H1 (cell line): ENCODE results near the gene PFKFB3. TPM values are rescaled to one million over a fixed set of nuclear protein-coding genes. Genes with fewer than 3 reads are reported as not detected.

Experiments
- CTCF ChIA-PET: fragments of 300-600 bp; sonication (Branson Sonifier 250); formaldehyde crosslinking; loops from one replicate; lab custom pipeline; 2021; ENCODE audit not compliant: partially characterized antibody; lab: Charles Lee
- POLR2A ChIA-PET: fragments of 300-600 bp; sonication (Branson Sonifier 250); formaldehyde crosslinking; loops from one replicate; lab custom pipeline; 2021; ENCODE audit warnings: inconsistent platforms; ENCODE audit not compliant: partially characterized antibody; lab: Charles Lee
- DNase-seq, 2 experiments: peaks; one replicate each; pipeline versions ENCODE4 v3.0.0 to v3.0.0-alpha.2; 2010 to 2022; ENCODE audit warnings: low spot score in 2 of 2, low read depth in 1 of 2, mixed read lengths in 1 of 2
- FAIRE-seq: peaks from 2 replicates; lab custom pipeline; 2011; peaks lifted over from hg19 to GRCh38; lab: Jason Lieb, UNC
- H2AFZ ChIP-seq: 2 replicates; pipeline ENCODE4 v1.8.1; 2012; ENCODE audit warnings: low read length, inconsistent platforms
- H2AK5ac ChIP-seq: 2 replicates; pipeline ENCODE4 v1.6.1; 2013; ENCODE audit warnings: low read depth, low read length
- H2BK120ac ChIP-seq: replicated peaks from 2 replicates; pipeline ENCODE3; 2013; ENCODE audit warnings: low read depth, low read length, inconsistent platforms
- H2BK12ac ChIP-seq: 2 replicates; pipeline ENCODE4 v1.6.1; 2013; ENCODE audit warnings: low read depth, low read length
- H2BK15ac ChIP-seq: 2 replicates; pipeline ENCODE4 v1.6.1; 2013; ENCODE audit warnings: low read length
- H2BK20ac ChIP-seq: 2 replicates; pipeline ENCODE4 v1.6.1; 2013; ENCODE audit warnings: low read length
- H2BK5ac ChIP-seq: 2 replicates; pipeline ENCODE4 v1.6.1; 2013; ENCODE audit warnings: low read depth, low read length
- H3K14ac ChIP-seq: 2 replicates; pipeline ENCODE4 v1.6.1; 2013; ENCODE audit warnings: inconsistent platforms; ENCODE audit not compliant: insufficient read length
- H3K18ac ChIP-seq: 2 replicates; pipeline ENCODE4 v1.6.1; 2013; ENCODE audit warnings: low read length; ENCODE audit errors: extremely low read depth
- H3K23ac ChIP-seq: 2 replicates; pipeline ENCODE4 v1.6.1; 2013; ENCODE audit warnings: inconsistent platforms; ENCODE audit not compliant: insufficient read length
- H3K23me2 ChIP-seq: 2 replicates; pipeline ENCODE4 v1.6.1; 2013; ENCODE audit warnings: low read depth, low read length
- H3K27ac ChIP-seq: 2 replicates; pipeline ENCODE4 v1.6.1; 2011; ENCODE audit warnings: low read depth, low read length, inconsistent platforms
- H3K27me3 ChIP-seq, 4 experiments: replicated peaks in 1 of 4; 1 replicate in 1 of 4; 2 replicates in 3 of 4; pipeline versions ENCODE4 v1.6.1 to v1.8.1; 2011 to 2013; ENCODE audit warnings: low read length in 3 of 4, mild to moderate bottlenecking in 3 of 4, inconsistent platforms in 2 of 4, mixed read lengths in 2 of 4, moderate library complexity in 1 of 4; ENCODE audit not compliant: control insufficient read depth in 3 of 4, insufficient read depth in 3 of 4; ENCODE audit errors: extremely low read depth in 1 of 4
- H3K36me3 ChIP-seq, 4 experiments: 2 replicates each; pipeline versions ENCODE4 v1.6.1 to v1.8.1; 2011 to 2013; ENCODE audit warnings: mild to moderate bottlenecking in 4 of 4, low read length in 3 of 4, moderate library complexity in 2 of 4, control low read depth in 1 of 4, inconsistent platforms in 1 of 4; ENCODE audit not compliant: insufficient read depth in 4 of 4, control insufficient read depth in 2 of 4
- H3K4ac ChIP-seq: replicated peaks from 2 replicates; pipeline ENCODE3; 2013; ENCODE audit warnings: low read length, low read depth, mixed read lengths, inconsistent platforms; ENCODE audit not compliant: insufficient read length
- H3K4me1 ChIP-seq, 4 experiments: replicated peaks in 1 of 4; 1 replicate in 1 of 4; 2 replicates in 3 of 4; pipeline versions ENCODE4 v1.6.1 to v1.8.1; 2011 to 2013; ENCODE audit warnings: low read length in 3 of 4, inconsistent platforms in 2 of 4, mixed read lengths in 1 of 4; ENCODE audit not compliant: insufficient read depth in 4 of 4, control insufficient read depth in 3 of 4
- H3K4me2 ChIP-seq, 2 experiments: 2 replicates each; pipeline versions ENCODE4 v1.6.1 to v1.8.1; 2011 to 2013; ENCODE audit warnings: low read depth in 2 of 2, low read length in 2 of 2, control low read depth in 1 of 2, inconsistent platforms in 1 of 2, mild to moderate bottlenecking in 1 of 2; ENCODE audit not compliant: insufficient read depth in 1 of 2
- H3K4me3 ChIP-seq, 4 experiments: fragments of 200-600, 300-600 bp in 1 of 4; sonication (generic), shearing (Covaris generic), sonication (Bioruptor Twin) in 1 of 4; 2 replicates each; pipeline versions ENCODE4 v1.5.1 to v1.8.1; 2011 to 2016; ENCODE audit warnings: low read length in 4 of 4, low read depth in 3 of 4, control low read depth in 2 of 4, inconsistent platforms in 2 of 4, mild to moderate bottlenecking in 2 of 4, mixed read lengths in 1 of 4, moderate library complexity in 1 of 4; ENCODE audit not compliant: insufficient read depth in 2 of 4; ENCODE audit errors: extremely low read depth in 1 of 4
- H3K56ac ChIP-seq: replicated peaks from 2 replicates; pipeline ENCODE3; 2013; ENCODE audit warnings: low read depth, mild to moderate bottlenecking, mixed read lengths, low read length, inconsistent platforms; ENCODE audit not compliant: insufficient read length
- H3K79me1 ChIP-seq: 2 replicates; pipeline ENCODE4 v1.6.1; 2013; ENCODE audit warnings: low read depth, low read length, control low read depth
- H3K79me2 ChIP-seq, 2 experiments: 2 replicates each; pipeline versions ENCODE4 v1.6.1 to v1.8.1; 2012 to 2013; ENCODE audit warnings: low read length in 2 of 2, mild to moderate bottlenecking in 2 of 2, inconsistent platforms in 1 of 2; ENCODE audit not compliant: insufficient read depth in 2 of 2, control insufficient read depth in 1 of 2
- H3K9ac ChIP-seq, 4 experiments: replicated peaks in 1 of 4; 1 replicate in 1 of 4; 2 replicates in 3 of 4; pipeline versions ENCODE4 v1.6.1 to v1.8.1; 2011 to 2013; ENCODE audit warnings: low read depth in 3 of 4, low read length in 3 of 4, control low read depth in 2 of 4, mild to moderate bottlenecking in 2 of 4, moderate library complexity in 2 of 4, inconsistent platforms in 1 of 4; ENCODE audit errors: extremely low read depth in 1 of 4
- H3K9me3 ChIP-seq, 2 experiments: 2 replicates each; pipeline versions ENCODE4 v1.6.1 to v1.8.1; 2012 to 2013; ENCODE audit warnings: mild to moderate bottlenecking in 2 of 2, moderate library complexity in 2 of 2, control low read depth in 1 of 2, inconsistent platforms in 1 of 2, low read depth in 1 of 2, low read length in 1 of 2, mixed read lengths in 1 of 2; ENCODE audit not compliant: insufficient read depth in 2 of 2
- H4K20me1 ChIP-seq, 2 experiments: replicated peaks in 1 of 2; 2 replicates each; pipeline versions ENCODE3 to v1.8.1; 2011 to 2013; ENCODE audit warnings: inconsistent platforms in 2 of 2, low read length in 2 of 2, mild to moderate bottlenecking in 1 of 2; ENCODE audit not compliant: insufficient read depth in 2 of 2, control insufficient read depth in 1 of 2
- H4K5ac ChIP-seq: 2 replicates; pipeline ENCODE4 v1.6.1; 2013; ENCODE audit warnings: low read length, low read depth, mixed read lengths, inconsistent platforms; ENCODE audit not compliant: insufficient read length
- H4K8ac ChIP-seq: 2 replicates; pipeline ENCODE4 v1.8.0; 2013; ENCODE audit warnings: mild to moderate bottlenecking, moderate library complexity, low read length, inconsistent platforms; ENCODE audit not compliant: insufficient read depth; ENCODE audit errors: extremely low read depth
- H4K91ac ChIP-seq: replicated peaks from 2 replicates; pipeline ENCODE3; 2013; ENCODE audit warnings: low read length, mixed read lengths, inconsistent platforms; ENCODE audit not compliant: insufficient read length
- BACH1 ChIP-seq: IDR thresholded peaks from 2 replicates; pipeline ENCODE4 v1.6.1; 2012; ENCODE audit warnings: low read length, improper control_type of control experiment
- BRCA1 ChIP-seq: IDR thresholded peaks from 2 replicates; pipeline ENCODE4 v1.6.1; 2012; ENCODE audit warnings: low read depth, low read length, improper control_type of control experiment
- CHD2 ChIP-seq: IDR thresholded peaks from 2 replicates; pipeline ENCODE4 v1.6.1; 2012; ENCODE audit warnings: low read length, improper control_type of control experiment
- EP300 ChIP-seq, 2 experiments: IDR thresholded peaks; 1 replicate in 1 of 2; 2 replicates in 1 of 2; pipeline ENCODE4 v1.6.1; 2011 to 2012; ENCODE audit warnings: low read depth in 2 of 2, low read length in 2 of 2, mild to moderate bottlenecking in 2 of 2, borderline replicate concordance in 1 of 2, inconsistent platforms in 1 of 2, moderate library complexity in 1 of 2
- WGBS, 2 experiments: shearing (Covaris generic) in 1 of 2; methylation state at CpG; one replicate each; pipeline versions ENCODE4 v1.1.6 to v1.1.7; 2013 to 2015; ENCODE audit warnings: low lambda C conversion rate in 2 of 2, mixed read lengths in 2 of 2, inconsistent platforms in 1 of 2, low coverage in 1 of 2, missing lambda C conversion rate in 1 of 2; ENCODE audit not compliant: insufficient replicate concordance in 2 of 2, insufficient coverage in 1 of 2, insufficient read length in 1 of 2; ENCODE audit errors: extremely low coverage in 1 of 2, missing lambda C conversion rate in 1 of 2; 5-methylcytosine and 5-hydroxymethylcytosine counted together
- polyA plus RNA-seq, 7 experiments: library from polyadenylated mRNA; depleted of rRNA in 3 of 7; stranded (reverse) in 5 of 7; unstranded in 2 of 7; fragments of >200 nt in 5 of 7; fragments of 200-250 nt in 2 of 7; gene quantifications; 1 replicate in 5 of 7; 2 replicates in 1 of 7; 4 replicates in 1 of 7; pipeline versions ENCODE4 v1.2.1 to v1.2.3, GENCODE V29; 2011 to 2013; ENCODE audit warnings: missing spikeins in 2 of 7, mixed read lengths in 2 of 7
- total RNA-seq: library from RNA; stranded (reverse); fragmentation: NEBNext Ultra II Directional; extraction: Animal tissue kit (Norgen Biotek cat#: 25700); gene quantifications from 2 replicates; pipeline ENCODE4 v1.2.1, GENCODE V29; 2021

PFKFB3 gene
- total and polyA plus RNA-seq, 2 of the 8 experiments (the other 6 are each of a cell fraction or from before 2014, with no cell fraction given), result 15.6 to 32.0 TPM

DNA sequence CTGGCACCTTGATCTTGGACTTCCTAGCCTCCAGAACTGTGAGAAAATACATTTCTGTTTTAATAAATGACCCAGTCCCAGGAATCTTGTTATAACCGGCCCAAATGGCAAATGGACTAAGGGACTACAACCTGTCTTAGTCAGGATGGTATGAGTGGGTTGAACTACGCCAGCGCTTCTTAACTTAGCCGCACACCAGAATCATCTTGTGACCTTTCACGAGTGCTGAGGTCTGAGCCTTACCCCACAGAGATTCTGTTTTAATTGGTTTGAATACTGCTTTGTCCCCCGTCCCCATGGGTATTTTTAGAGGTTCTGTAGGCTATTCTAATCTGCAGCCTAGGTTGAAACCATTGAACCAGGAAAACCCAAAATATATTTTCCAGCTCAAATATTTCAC, 48.0 kb downstream of the PFKFB3 start:
- H2AK5ac ChIP-seq, result no peak overlapping the region
- no peak overlapping the region for H3K27ac ChIP-seq
- no peaks in the 10 kb centered on the region for H3K23me2 ChIP-seq
- no peak overlapping the region for H4K8ac ChIP-seq
- no peak overlapping the region for H2BK15ac ChIP-seq
- no peak overlapping the region for H2BK120ac ChIP-seq
- H2AFZ ChIP-seq, result no peak overlapping the region
- DNase-seq (no peak), FAIRE-seq (no peak)
- H3K23ac ChIP-seq, result no peak overlapping the region
- no peaks in the 10 kb centered on the region for H3K27me3 ChIP-seq
- H3K9ac ChIP-seq, result no peak overlapping the region
- no peak overlapping the region for H2BK12ac ChIP-seq
- no peak overlapping the region for H4K91ac ChIP-seq
- H4K5ac ChIP-seq, result no peak overlapping the region
- no peaks in the 10 kb centered on the region for H3K4me1 ChIP-seq
- H2BK5ac ChIP-seq, result no peak overlapping the region
- no peaks in the 10 kb centered on the region for H3K79me2 ChIP-seq
- no peaks in the 10 kb centered on the region for H4K20me1 ChIP-seq
- 78% methylated on average over 6 of the region's 6 CpGs; no CpG with 5 or more reads in 1 of the 2 experiments for WGBS, 2 experiments
- no peak overlapping the region for H3K56ac ChIP-seq
- no peaks in the 10 kb centered on the region for H3K36me3 ChIP-seq
- no peak overlapping the region for H3K4ac ChIP-seq
- H3K18ac ChIP-seq, result no peak overlapping the region
- CTCF ChIA-PET, result interaction anchor here (0.5 to 0.7 kb wide), 2 partner anchors 159 to 314 kb away, joined by 3 read pairs; no protein-coding TSS in a partner anchor
- no peak overlapping the region for H3K4me3 ChIP-seq
- TF ChIP-seq BACH1 (no peak), EP300 (IDR thresholded peaks at IDR 0.05; ENCODE audit: borderline replicate concordance in 1 of 2, low read depth in 2 of 2, low read length in 2 of 2) (no peak), BRCA1 (no peak), CHD2 (no peak)
- TF ChIP-seq, all 59 proteins: peak for 0
- Histone ChIP-seq H3K9me3 (no peaks in the 10 kb centered on the region), H2BK20ac (no peak overlapping the region), H3K4me2 (no peak overlapping the region), H3K14ac (no peak overlapping the region), H3K79me1 (no peaks in the 10 kb centered on the region)
- POLR2A ChIA-PET, result no interaction called here
